ENCODE results near the gene DNAH10. TPM values are rescaled to one million over a fixed set of nuclear protein-coding genes. Genes with fewer than 3 reads are reported as not detected.
"Not testable (repeated sequence)": the region's sequence is repeated elsewhere in the genome, so short reads cannot be mapped to it uniquely, and the experiment has no call there.

DNAH10 gene
- total RNA-seq, 1 donor from 2014 or later: 10.1 TPM

GRCh38 chr12:123779551-123779950 lies 17.4 kb downstream of the DNAH10 start:
- Histone ChIP-seq H3K9me3 (no peaks in the 10 kb centered on the region), H3K4me3 (no peak overlapping the region), H3K36me3 (no peaks in the 10 kb centered on the region), H3K27me3 (ENCODE audit: low read depth) (no peaks in the 10 kb centered on the region), H3K27ac (no peak overlapping the region), H3K4me1 (no peaks in the 10 kb centered on the region)
- DNase-seq (no peak), ATAC-seq (no peak)
- TF ChIP-seq, protein P1, sequence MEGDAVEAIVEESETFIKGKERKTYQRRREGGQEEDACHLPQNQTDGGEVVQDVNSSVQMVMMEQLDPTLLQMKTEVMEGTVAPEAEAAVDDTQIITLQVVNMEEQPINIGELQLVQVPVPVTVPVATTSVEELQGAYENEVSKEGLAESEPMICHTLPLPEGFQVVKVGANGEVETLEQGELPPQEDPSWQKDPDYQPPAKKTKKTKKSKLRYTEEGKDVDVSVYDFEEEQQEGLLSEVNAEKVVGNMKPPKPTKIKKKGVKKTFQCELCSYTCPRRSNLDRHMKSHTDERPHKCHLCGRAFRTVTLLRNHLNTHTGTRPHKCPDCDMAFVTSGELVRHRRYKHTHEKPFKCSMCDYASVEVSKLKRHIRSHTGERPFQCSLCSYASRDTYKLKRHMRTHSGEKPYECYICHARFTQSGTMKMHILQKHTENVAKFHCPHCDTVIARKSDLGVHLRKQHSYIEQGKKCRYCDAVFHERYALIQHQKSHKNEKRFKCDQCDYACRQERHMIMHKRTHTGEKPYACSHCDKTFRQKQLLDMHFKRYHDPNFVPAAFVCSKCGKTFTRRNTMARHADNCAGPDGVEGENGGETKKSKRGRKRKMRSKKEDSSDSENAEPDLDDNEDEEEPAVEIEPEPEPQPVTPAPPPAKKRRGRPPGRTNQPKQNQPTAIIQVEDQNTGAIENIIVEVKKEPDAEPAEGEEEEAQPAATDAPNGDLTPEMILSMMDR (IDR thresholded peaks at IDR 0.05): no peak
- intact Hi-C loops (cut with DNase I): no loop called here

DNA sequence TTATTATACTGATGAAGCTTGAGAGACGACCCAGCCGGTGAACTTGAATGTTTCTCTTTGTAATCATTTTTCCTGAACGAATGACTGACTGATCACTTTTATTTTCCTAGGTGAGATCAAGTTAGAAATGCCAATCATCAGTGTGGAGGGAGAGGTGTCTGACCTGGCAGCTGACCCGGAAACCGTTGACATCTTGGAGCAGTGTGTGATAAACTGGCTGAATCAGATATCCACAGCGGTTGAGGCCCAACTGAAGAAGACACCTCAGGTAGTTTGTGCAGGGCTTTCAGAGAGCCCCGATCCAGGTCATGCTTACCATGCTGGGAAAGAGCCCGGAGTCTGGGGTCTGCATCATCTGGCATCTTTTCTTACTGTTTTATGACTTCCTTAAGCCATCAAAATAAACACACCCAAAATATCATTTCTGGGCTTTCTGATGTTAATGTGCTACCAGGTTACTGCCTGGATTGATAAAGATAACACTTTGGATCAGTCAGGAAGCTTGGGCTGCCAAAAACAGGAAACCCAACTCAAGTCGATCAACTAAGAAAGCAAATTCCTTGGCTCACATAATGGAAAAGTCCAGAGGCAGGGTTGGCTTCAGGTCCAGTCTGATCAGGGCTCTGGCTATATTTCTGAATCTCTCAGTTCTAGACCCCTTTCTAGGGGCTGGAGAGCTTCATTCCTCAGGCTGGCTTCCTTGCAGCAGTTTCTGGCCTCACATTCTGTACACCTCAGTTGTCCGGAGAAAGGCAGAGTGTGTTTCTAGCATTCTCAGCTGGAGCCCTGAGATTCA lies 21.1 kb downstream of the DNAH10 start:
- Histone ChIP-seq H3K4me1 (no peaks in the 10 kb centered on the region), H3K27me3 (ENCODE audit: low read depth) (no peaks in the 10 kb centered on the region), H3K4me3 (no peak overlapping the region), H3K36me3 (no peaks in the 10 kb centered on the region), H3K27ac (no peak overlapping the region), H3K9me3 (no peaks in the 10 kb centered on the region)
- intact Hi-C loops (cut with DNase I): no loop called here
- no peak for ATAC-seq
- no peak for DNase-seq
- TF ChIP-seq, protein P1 (IDR thresholded peaks at IDR 0.05): no peak

- no peaks in the 10 kb centered on the region for H3K27me3 ChIP-seq (ENCODE audit: low read depth)
- DNase-seq (no peak), ATAC-seq (no peak)
- intact Hi-C loops (cut with DNase I): no loop called here
- no peak overlapping the region for H3K27ac ChIP-seq
- no peaks in the 10 kb centered on the region for H3K36me3 ChIP-seq
- no peak overlapping the region for H3K4me3 ChIP-seq
- H3K9me3 ChIP-seq: no peaks in the 10 kb centered on the region
- TF ChIP-seq, protein P1 (IDR thresholded peaks at IDR 0.05): no peak
- no peaks in the 10 kb centered on the region for H3K4me1 ChIP-seq
Measured at GRCh38 chr12:123787466-123787865, 25.4 kb downstream of the DNAH10 start.

GRCh38 chr12:123788541-123788940 lies 26.4 kb downstream of the DNAH10 start:
- no peaks in the 10 kb centered on the region for H3K27me3 ChIP-seq (ENCODE audit: low read depth)
- H3K4me3 ChIP-seq: no peak overlapping the region
- H3K9me3 ChIP-seq: no peaks in the 10 kb centered on the region
- H3K4me1 ChIP-seq: no peaks in the 10 kb centered on the region
- TF ChIP-seq, protein P1 (IDR thresholded peaks at IDR 0.05): no peak
- no peak overlapping the region for H3K27ac ChIP-seq
- ATAC-seq (no peak), DNase-seq (no peak)
- H3K36me3 ChIP-seq: no peaks in the 10 kb centered on the region
- intact Hi-C loops (cut with DNase I): no loop called here

GRCh38 chr12:123789422-123789821 lies 27.3 kb downstream of the DNAH10 start:
- H3K36me3 ChIP-seq; H3K9me3 ChIP-seq; DNase-seq; H3K27ac ChIP-seq; intact Hi-C loops (cut with DNase I); H3K27me3 ChIP-seq (ENCODE audit: low read depth); ATAC-seq; H3K4me3 ChIP-seq; H3K4me1 ChIP-seq: not testable (repeated sequence)

- Histone ChIP-seq H3K36me3 (no peaks in the 10 kb centered on the region), H3K27ac (no peak overlapping the region), H3K9me3 (no peaks in the 10 kb centered on the region), H3K27me3 (ENCODE audit: low read depth) (no peaks in the 10 kb centered on the region), H3K4me3 (no peak overlapping the region), H3K4me1 (no peaks in the 10 kb centered on the region)
- TF ChIP-seq, protein P1 (IDR thresholded peaks at IDR 0.05): no peak
- intact Hi-C loops (cut with DNase I): no loop called here
- DNase-seq (no peak), ATAC-seq (no peak)
Measured at GRCh38 chr12:123790905-123791467, 28.9 kb downstream of the DNAH10 start.
